ENCODE results near the gene SAMM50.

Gene SAMM50

DNA sequence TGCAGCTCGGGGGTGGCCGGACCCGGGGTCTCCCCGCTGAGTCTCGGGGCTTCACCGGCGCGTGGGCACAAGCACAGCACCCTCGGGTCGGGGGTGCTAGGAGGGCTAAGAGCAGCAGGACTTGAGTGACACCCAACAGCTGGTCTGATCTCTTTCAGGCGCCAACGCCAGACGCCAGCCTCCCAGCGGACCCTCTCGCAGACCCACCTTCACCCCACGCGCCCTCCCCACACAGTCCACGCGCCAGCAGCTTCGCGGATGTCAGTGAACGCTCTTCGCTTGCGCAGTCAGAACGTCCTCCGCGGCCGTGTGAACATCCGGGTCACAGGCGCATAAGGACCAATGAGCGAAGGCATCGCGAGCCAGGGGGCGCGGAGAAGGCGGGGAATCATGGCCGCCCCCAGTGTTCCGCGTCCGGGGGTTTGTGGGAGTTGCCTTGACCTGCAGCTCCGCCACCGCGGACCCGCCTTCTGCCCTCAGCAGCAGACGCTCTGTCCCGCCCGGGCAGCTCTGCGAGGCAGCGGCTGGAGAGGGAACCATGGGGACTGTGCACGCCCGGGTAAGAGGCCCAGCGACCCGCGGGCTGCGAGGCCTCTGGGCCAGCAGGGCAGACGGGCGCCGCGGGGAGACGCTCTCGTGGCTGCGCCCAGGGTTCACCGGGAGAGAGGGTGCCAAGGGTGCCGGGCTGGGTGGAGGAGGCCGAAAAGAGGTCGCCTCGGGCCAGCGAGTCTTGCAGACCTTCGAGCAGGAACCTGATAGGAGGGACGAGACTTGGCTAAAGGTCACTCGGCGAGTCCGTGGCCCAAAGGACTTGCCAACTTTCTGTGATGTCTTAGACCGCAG, at the start of gene SAMM50:
TSS of gene SAMM50 (plus strand) at position 403 of the 843 bp plus-strand sequence. CDS start at position 539, 136 bp downstream.
- DNase-seq = peak; percentile 95

DNA sequence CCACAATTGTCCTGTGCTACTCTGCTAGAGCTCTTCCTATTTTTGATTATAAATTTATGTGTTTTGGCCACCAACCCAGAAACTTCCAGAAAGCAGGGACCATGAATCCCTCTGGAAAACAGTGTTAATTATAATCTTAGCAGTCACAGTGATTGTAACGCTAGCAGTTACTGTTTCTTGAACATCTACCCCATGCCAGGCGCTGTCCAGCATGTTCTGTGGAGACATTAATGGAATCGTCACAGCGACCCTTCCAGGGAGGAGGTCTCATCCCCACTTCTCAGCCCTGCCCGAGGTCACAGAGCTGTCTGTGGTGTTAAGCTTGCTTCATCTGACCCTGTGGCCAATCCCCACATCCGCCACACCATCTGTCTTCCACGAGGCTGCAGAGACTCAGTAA, 49.6 kb upstream of the SAMM50 start:
- DNase-seq = no peak

DNA sequence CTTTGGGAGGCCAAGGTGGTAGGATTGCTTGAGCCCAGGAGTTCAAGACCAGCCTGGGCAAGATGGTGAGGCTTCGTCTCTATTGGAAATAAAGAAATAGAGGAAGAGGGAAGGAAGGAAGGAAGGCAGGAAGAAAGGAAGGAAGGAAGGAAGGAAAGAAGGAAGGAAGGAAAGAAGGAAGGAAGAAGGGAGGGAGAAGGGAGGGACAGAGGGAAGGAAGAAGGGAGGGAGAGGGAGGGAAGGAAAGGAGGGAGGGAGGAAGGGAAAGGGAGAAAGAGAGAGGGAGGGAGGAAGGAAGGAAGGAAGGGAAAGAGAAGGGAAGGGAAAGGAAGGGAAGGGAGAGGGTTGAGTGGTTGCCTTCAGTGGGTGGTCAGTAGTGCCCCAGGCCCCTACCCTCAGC, 45.5 kb upstream of the SAMM50 start:
- no peak for DNase-seq

DNA sequence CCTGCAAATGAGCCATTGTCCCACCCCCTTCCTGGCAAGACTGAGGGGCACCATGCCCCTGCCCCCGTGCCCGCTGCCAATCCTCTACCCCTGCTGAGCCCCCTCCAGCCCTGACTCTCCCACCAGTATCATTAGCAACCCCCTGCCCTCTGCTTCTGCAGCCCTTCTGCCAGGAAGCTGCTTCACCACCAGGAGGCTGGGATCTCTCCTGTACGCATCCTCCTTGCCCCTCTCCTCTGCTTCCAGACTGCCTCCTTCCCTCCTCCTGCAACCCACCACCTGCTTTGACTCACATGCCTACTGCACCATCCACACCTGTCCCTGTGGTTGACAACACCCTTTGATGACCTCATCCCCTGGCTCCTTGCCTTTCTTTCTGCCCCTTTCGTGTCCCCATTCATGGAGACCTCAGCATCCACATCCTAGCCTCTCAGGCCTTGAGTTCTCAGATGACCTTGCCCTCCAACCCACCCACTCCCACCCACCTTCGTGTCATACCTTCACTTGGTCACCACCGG, 45.0 kb upstream of the SAMM50 start:
- peak; percentile 48 for DNase-seq

DNA sequence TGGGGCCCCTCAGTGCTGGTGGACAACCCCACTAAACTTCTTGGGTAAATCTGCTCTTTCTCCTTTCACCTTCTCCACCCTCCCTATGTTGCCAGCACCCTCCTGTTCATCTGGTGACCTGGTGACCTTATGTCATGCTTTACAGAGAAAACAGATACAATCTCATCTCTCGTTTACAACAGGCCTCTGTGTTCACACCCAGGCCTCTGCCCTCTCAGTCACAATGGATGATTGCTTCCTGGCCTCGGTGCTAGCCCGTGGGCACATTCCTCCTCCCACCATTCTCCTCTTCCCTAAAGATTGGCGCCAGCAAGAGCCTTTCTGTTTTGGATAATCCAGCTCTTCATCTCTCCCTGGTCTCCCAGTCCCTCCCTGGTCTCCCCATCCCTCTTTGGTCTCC, 43.9 kb upstream of the SAMM50 start:
- DNase-seq = no peak

DNA sequence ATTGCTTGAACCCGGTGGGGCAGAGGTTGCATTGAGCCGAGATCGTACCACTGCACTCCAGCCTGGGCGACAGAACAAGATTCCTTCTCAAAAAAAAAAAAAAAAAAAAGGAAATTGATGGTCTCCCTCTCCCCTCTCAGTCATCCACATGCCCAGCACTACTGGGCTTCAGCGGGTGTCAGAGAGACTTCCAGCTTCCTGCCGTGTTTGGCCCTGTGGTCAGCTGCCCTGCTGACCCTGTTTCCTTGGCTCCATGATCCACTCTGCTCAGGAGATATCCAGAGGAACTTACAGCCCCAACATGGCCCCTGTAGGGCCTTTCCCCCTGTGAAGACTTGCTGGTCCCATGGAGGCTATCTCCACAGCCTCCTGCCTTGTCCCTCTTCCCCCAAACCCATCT, 37.7 kb upstream of the SAMM50 start:
- no peak for DNase-seq

DNA sequence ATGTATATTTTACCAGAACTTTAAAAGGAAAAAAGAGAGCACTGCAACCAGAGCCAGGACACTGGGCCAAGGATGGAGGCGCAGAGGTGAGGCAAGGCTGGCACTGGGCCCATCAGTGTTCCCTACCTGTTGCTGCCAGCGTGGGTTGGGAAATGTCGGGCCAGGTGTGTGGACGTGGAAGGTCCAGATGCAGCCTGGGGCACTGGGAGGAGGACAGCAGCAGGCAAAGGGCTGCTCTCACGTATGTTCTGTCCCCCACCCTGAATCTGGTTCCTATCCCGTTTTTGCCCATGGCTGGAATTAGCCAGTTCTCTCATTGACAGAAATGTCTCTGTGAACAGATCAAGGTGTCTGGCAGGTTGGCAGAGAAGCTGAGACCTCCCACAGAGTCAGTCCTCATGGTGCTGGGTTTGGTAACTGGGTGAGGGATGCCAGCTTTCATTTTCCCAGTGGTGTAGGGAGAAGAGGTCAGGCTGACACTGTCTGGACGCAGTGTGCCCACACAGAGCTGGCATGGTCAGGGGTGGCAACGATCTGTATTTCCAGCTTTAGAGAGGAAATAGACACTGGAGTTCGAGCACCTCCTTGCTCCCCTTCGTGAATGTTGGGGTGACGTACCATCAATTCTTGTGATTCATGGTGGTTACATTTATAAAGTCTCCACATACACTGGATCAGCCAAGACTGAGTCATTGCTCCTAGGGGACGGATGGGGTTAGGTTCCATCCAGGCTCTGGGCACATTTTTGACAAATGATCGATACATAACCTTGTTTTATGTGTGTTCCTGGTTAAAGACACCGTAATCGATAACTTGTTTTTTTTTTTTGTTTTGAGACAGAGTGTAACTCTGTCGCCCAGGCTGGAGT, 35.9 kb upstream of the SAMM50 start:
- DNase-seq = no peak

DNA sequence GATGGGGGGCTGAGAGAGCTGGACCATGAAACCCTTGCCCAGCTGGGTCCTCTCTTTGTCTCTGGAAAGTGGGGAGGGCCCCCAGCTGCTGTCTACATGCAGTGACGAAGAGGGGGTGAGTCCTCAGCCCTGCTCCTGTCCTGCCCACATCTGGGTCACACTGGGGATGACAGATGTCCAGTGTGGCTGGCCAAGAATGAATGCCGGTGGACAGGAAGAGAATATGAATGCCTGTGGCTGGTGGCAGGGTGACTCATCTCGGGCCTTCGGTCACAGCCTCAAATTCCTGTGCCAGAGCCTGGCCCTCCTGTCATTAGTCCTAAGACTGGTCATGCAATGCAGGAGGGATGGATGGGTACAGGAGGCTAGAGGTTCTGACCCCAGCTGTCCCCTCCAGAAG, 33.9 kb upstream of the SAMM50 start:
- no peak for DNase-seq

DNA sequence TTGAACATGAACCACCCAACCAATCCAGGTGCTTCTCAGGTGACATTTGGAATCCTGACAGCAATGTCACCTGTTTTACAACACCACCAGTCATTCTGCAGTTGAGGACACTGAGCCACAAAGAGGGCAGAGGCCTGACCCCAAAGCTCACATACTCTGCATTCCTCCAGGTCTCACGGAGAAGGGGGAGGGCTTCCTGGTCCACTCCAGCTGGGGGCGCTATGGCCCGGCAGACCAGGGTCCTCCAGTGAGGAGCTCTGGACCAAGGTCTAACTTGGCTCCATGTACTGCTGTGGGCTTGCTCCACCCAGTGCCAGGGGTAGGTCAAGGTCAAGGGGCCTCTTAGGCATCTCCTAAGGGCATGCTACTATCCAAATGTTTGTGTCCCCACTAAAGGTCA, 33.1 kb upstream of the SAMM50 start:
- DNase-seq = no peak

DNA sequence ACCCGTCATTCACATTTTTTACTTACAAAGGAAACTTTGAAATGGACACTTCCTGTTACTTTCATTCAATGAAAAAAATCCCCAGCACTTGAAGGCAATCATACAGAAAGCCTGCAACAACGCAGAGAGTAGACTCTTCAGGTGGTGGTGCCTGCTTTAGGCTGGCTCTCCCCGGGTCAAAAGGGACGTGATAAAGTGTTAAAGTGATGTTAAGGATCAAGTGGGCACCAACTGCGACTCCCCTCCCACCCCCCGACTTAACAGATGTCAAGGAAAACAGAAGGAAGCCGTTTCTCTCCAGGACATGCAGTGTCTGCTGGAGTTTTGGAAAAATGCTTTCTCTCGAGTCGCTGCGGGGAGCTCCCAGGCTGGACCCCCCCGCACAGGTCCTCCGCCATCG, 32.1 kb upstream of the SAMM50 start:
- peak; percentile 32 for DNase-seq

DNA sequence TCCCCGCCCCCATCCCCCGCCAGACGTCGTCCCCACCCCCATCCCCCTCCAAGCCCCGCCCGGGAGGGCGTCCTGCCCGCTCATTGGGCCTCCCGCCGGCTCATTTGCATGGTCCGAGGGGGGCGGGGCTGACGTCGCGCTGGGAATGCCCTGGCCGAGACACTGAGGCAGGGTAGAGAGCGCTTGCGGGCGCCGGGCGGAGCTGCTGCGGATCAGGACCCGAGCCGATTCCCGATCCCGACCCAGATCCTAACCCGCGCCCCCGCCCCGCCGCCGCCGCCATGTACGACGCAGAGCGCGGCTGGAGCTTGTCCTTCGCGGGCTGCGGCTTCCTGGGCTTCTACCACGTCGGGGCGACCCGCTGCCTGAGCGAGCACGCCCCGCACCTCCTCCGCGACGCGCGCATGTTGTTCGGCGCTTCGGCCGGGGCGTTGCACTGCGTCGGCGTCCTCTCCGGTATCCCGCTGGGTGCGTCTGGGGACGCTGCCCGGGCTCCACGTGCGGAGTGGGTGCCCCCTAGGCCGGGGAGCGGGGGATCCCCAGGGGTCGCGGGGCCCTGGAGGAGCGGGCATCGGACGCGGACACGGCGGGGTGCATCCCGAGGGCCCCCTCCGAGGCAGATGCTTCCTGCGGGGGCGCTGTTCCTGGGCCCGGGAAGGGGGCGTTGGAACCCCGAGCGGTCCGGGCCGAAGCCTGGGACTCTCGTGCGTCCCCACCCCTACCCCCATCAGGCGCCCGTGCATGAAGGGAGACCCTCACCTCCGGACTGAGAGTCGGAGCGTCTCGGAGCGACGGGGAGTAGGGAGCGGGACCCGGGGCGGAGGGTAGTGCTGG, 31.4 kb upstream of the SAMM50 start, which contains the start of gene PNPLA3:
TSS of gene PNPLA3 (plus strand) at position 175 of the 834 bp plus-strand sequence. CDS start at position 282, 107 bp downstream.
- DNase-seq = peak; percentile 77

DNA sequence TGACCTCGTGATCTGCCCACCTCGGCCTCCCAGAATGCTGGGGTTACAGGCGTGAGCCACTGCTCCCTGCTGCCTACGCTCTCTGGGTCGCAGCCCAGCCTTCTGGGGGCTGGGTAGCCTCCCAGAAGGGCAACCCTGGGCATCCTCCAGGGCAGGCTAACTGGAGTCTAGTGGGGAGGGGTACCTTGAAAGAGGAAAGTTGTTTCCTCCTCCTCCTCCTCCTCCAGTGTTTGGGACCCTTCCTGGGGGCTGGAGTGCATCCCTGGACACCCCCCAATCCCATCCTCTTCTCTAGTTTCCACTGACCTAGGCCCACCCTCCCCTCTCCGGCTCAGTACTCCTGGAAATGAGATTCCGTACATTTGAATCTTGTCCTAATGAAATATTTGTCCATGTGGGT, 30.4 kb upstream of the SAMM50 start:
- DNase-seq = no peak

DNA sequence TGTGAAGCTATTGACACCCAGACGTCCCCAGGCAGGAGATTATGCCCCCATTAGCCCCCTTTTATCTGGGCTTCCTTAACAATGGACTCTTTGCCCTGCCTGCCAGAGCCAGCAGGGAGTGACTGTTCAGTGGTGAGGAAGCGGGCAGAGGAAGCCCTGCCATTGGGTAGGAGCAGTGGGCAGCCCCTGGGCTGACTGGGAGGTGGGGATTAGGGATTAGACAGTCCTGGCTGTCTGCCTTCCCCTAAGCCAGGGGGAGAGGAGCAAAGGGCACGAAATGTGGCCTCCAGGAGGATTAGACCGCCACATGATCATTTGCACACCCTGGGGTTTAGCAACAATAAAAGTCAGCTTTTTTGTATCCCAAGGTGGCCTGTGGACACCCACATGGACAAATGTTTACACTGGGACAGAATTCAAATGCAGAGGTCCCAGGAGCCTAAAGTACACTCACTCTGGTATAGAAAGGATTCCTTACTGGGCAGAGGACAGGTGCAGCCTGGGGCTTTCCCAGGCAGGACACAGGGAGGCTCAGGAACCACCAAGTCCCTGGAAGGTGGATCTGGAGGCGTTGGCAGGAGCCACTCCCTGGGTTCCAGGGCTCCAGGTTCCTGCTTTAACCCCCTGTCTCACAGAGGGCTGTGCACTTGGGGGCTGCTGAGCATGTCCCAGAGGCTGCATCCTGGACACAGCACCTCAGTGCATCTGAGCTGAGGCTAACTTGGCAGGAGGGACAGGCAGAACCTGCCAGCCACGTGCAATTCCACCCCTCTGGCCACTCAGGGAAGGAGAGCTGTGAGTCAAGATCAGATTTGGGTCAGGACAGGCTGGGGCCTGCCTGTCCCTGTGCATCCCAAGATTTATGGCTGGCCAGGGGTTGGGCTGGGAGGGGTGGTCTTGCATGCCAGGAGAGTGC, 29.6 kb upstream of the SAMM50 start:
- no peak for DNase-seq

DNA sequence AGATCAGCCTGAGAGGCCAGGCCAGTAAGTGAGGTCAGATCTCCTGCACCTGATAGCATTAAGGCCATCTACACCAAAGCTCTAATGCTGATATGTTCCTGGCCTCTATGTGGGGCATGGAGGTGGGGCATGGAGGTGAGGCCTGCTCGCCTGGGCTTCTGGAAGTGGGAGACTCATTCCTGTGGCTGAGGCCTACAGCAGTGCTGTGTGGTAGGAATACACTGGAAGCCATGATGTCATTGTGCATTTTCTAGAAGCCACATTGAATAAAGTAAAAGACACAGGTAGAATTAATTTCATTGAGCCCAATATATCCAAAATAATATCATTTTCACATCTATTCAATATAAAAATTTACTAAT, 28.9 kb upstream of the SAMM50 start:
- DNase-seq = no peak

DNA sequence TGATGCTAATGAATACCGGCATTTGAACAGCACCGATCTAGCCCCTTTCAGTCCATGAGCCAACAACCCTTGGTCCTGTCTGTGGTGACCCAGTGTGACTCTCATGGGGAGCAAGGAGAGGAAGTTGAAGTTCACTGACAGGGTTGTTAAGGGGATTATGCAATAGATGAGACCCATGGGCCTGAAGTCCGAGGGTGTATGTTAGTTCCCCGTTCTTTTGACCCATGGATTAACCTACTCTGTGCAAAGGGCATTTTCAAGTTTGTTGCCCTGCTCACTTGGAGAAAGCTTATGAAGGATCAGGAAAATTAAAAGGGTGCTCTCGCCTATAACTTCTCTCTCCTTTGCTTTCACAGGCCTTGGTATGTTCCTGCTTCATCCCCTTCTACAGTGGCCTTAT, 26.8 kb upstream of the SAMM50 start:
- no peak for DNase-seq

DNA sequence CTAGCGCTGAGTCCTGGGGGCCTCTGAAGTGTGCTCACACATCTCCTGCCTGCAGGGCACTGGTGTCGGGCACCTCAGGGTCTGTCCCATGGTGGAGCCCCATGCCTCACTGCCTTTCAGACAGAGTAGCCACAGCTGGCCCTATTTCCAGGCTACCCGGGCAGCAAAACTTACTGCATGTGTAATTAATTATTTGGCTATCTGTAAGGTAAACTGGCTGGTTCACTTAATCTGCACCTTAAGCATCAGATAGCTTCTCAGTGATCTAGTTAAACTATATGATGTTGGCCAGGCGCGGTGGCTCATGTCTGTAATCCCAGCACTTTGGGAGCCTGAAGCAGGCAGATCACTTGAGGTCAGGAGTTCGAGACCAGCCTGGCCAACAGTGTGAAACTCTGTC, 26.3 kb upstream of the SAMM50 start:
- DNase-seq = no peak

DNA sequence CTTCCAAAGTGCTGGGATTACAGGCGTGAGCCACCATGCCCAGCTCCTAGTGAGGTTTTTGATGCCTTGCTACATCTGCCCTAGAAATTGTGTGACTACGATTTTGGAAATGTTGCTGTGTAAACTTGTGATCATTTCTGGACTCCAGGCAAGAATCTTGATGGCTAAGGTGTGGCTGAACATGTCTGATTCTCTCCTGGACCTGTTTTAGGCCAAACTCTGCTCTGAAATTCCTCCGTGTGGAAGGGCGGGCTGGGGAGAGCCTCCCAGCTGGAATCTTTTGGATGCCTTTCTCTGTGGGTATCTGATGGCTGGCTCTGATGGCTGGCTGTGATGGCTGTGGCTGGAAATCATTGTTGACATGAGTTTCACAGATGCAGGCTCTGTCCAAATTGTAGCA, 23.5 kb upstream of the SAMM50 start:
- DNase-seq = no peak

DNA sequence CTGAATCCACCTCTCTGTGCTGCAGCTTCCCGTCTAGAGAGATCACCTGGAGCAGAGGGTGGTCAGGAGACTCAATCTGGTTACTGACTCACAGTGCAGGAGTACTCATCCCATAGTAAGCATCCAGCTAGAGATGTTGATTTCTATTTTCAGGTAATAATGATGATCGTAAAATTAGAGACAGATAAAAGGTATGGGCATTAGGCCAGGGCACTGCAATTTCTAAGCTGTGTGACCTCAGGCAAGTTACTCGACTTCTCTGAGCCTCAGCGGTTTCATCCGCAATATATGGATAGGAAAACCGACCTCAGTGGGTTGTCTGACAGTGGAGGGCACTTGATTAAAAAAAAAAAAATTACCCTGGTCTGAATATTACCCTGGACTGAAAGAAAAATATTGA, 13.8 kb upstream of the SAMM50 start:
- DNase-seq = no peak

DNA sequence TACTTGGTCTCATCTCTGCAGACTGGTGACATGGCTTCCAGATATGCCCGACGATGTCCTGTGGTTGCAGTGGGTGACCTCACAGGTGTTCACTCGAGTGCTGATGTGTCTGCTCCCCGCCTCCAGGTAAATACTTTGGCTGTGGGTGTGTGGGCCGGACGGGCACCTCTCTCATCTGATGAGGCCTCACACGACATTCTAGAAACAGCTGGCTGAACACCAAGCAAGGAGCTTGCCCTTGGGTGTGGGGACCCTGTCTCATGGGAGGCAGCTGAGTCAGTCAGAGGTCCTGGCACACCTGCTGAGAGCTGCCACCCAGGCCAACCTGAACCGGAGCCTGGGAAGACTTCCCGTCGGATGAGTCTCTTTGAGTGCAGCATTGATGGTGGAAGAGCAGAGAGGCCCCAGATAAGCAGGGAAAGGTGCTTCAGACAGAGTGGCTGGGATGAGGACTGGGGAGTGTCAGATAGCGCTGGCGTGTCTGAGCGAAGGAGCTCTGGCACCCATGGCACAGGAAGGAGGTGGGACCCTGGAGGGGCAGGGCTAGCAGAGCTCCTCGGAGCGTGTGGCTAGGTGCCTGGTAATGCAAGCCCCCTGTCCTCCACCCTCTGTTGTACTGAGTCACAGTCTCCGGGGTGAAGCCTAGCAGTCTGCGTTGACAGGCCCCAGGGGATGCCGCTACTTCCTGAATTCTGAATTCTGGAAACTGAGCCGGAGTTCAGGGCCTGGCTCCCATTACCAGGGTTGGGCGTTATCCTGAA, 10.4 kb upstream of the SAMM50 start:
- DNase-seq = no peak

DNA sequence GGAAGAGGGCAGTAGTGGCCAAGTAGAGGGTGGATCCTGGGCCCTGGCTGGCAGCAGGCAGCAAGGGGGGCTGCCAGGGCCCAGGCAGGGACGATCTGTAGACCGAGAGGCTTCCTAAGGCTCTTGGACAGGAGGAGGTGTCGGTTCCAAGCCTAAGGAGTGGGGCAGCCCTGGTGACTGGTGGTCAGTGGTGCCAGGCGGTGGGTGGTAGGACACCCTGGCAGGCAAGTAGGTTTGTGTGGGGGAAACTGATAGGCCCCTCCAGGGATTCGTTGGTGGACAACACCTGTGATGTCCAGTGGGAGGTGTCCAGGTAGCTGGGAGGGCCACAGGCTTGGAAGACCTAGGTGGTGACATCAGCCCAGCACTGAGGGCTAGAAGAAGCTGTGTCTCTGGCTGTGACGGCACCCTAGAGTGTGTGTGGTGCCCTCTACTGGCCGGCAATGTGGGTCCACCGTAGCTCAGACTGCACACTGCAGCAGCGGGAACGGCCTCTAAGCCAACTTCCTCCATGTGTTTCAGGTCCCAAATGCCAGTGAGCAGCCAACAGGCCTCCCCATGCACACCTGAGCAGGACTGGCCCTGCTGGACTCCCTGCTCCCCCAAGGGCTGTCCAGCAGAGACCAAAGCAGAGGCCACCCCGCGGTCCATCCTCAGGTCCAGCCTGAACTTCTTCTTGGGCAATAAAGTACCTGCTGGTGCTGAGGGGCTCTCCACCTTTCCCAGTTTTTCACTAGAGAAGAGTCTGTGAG, 9.4 kb upstream of the SAMM50 start:
- peak; percentile 83 for DNase-seq
